Osteoblast (primary cell): Measurements from ENCODE around the gene TPO. TPM values are rescaled to one million over a fixed set of nuclear protein-coding genes. Genes with fewer than 3 reads are reported as not detected.
"Not testable (repeated sequence)": the region's sequence is repeated elsewhere in the genome, so short reads cannot be mapped to it uniquely, and the experiment has no call there.

Source experiments
- DNase-seq: peaks from one replicate; pipeline ENCODE4 v3.0.0; 2011; ENCODE audit warnings: low spot score, mixed read lengths; ENCODE audit not compliant: insufficient read length; ENCODE audit errors: missing footprints
- H2AFZ ChIP-seq: 2 replicates; pipeline ENCODE4 v1.6.0; 2011; ENCODE audit warnings: mild to moderate bottlenecking, low read length
- H3K27ac ChIP-seq: 2 replicates; pipeline ENCODE4 v1.5.1; 2011; ENCODE audit warnings: mild to moderate bottlenecking, low read depth, low read length, moderate library complexity
- H3K27me3 ChIP-seq: 2 replicates; pipeline ENCODE4 v1.6.0; 2012; ENCODE audit warnings: mild to moderate bottlenecking, control low read depth, inconsistent platforms, low read length, moderate library complexity; ENCODE audit not compliant: insufficient read depth
- H3K36me3 ChIP-seq: 2 replicates; pipeline ENCODE4 v1.5.1; 2011; ENCODE audit warnings: mild to moderate bottlenecking, low read length, control low read depth, moderate library complexity; ENCODE audit not compliant: insufficient read depth
- H3K4me1 ChIP-seq: 2 replicates; pipeline ENCODE4 v1.5.1; 2011; ENCODE audit warnings: mild to moderate bottlenecking, low read length, control low read depth, moderate library complexity; ENCODE audit not compliant: insufficient read depth
- H3K4me2 ChIP-seq: 2 replicates; pipeline ENCODE4 v1.6.0; 2011; ENCODE audit warnings: mild to moderate bottlenecking, low read length; ENCODE audit not compliant: insufficient read depth
- H3K4me3 ChIP-seq: fragments of 200-600 bp; sonication (generic); 3 replicates; pipeline ENCODE4 v1.5.1; 2012; ENCODE audit warnings: mild to moderate bottlenecking, low read length, inconsistent platforms; ENCODE audit not compliant: insufficient read depth
- H3K79me2 ChIP-seq: 2 replicates; pipeline ENCODE4 v1.6.0; 2012; ENCODE audit warnings: mild to moderate bottlenecking, low read length, control low read depth, inconsistent platforms; ENCODE audit not compliant: insufficient read depth
- H3K9me3 ChIP-seq: 2 replicates; pipeline ENCODE4 v1.5.1; 2011; ENCODE audit warnings: low read depth, low read length, control low read depth
- H4K20me1 ChIP-seq: 2 replicates; pipeline ENCODE4 v1.6.0; 2012; ENCODE audit warnings: mild to moderate bottlenecking, low read length, control low read depth; ENCODE audit not compliant: insufficient read depth
- total RNA-seq: library from RNA; depleted of rRNA; stranded (reverse); fragments of >200 nt; gene quantifications from 2 replicates; pipeline ENCODE4 v1.2.3, GENCODE V29; 2012
- TF ChIP-seq, protein P1 (sequence below): IDR thresholded peaks from 2 replicates; pipeline ENCODE4 v1.5.1; 2011; ENCODE audit warnings: mild to moderate bottlenecking, low read depth, low read length, moderate library complexity; ENCODE audit errors: extremely low read depth

TPO gene
- total RNA-seq, 1 donor, result not detected

DNA sequence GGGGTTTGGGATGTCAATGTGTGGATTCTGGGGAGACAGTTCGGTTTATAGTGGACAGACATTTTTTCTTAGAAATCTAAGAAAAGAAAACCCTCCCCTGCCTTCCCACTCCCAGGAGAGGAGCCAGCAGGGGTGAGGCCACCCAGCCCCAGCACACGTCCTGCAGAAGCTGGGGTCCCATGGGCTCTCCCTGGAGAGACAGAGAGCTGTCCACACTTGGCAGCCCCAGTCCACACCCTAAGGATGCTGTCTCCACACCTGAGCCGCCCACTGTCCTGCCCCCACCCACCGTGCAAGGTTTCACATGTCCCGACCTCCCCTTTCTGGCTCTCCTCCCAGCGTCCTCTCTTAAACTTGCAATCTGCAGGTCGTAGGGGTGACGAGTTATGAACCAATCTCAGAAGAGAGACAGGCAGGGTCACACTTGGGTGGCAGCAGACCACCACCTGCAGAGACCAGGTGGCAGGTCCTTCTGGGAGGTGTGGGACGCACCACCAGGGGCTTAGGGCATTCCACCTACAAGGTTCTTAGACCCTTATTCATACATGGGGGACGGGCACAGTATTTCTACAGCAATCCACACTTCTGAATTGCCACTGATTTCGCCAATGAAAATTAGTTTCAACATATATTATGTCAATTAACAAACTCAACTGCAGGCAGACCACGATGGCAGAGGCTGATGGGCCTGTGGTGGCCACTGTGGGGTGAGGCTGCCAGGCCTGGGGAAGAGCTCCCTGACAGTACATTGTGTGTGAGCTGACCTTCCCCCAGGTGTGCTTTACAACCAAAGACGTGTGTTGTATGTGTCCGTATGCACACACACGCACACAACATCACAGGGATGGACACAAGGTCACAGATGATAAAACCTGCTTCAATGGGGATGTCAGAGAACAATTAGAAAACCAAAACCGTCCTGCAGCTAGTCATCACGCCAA is 158.5 kb downstream of the TPO start:
- H3K27me3 ChIP-seq, result peaks cover 3% of the 10 kb centered on the region
- H2AFZ ChIP-seq, result no peak overlapping the region
- peak overlapping the region; percentile 20 for H3K27ac ChIP-seq
- peak overlapping the region; percentile 71 for H3K4me2 ChIP-seq
- H3K9me3 ChIP-seq, result no peaks in the 10 kb centered on the region
- no peaks in the 10 kb centered on the region for H3K36me3 ChIP-seq
- no peak for DNase-seq
- no peaks in the 10 kb centered on the region for H3K79me2 ChIP-seq
- peak overlapping the region; percentile 35 for H3K4me3 ChIP-seq
- TF ChIP-seq, protein P1, sequence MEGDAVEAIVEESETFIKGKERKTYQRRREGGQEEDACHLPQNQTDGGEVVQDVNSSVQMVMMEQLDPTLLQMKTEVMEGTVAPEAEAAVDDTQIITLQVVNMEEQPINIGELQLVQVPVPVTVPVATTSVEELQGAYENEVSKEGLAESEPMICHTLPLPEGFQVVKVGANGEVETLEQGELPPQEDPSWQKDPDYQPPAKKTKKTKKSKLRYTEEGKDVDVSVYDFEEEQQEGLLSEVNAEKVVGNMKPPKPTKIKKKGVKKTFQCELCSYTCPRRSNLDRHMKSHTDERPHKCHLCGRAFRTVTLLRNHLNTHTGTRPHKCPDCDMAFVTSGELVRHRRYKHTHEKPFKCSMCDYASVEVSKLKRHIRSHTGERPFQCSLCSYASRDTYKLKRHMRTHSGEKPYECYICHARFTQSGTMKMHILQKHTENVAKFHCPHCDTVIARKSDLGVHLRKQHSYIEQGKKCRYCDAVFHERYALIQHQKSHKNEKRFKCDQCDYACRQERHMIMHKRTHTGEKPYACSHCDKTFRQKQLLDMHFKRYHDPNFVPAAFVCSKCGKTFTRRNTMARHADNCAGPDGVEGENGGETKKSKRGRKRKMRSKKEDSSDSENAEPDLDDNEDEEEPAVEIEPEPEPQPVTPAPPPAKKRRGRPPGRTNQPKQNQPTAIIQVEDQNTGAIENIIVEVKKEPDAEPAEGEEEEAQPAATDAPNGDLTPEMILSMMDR, result no peak
- H4K20me1 ChIP-seq, result no peaks in the 10 kb centered on the region
- peaks cover 17% of the 10 kb centered on the region for H3K4me1 ChIP-seq

DNA sequence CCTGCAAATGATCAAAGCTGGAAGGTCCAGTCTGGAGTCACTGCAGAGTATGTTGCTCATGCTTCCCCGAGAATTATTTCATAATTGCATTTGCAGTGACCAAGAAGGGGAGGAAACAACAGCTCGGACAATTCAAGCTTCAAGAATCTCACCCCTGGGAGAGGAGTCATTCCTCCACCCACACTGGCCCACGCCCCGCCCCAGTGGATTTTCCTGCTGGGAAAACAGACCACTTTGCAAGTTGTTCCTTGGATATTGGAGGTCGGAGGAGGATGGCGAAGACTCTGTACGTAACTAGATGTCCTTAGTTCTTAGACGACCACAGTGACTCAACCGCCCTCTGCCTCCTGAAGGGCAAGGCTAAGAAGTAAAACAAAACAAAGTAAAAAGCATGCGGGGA is 159.4 kb downstream of the TPO start:
- Histone ChIP-seq H2AFZ (peak overlapping the region; percentile 73), H3K4me3 (peak overlapping the region; percentile 40), H3K9me3 (no peaks in the 10 kb centered on the region), H3K4me2 (peak overlapping the region; percentile 71), H3K36me3 (no peaks in the 10 kb centered on the region), H3K27ac (peak overlapping the region; percentile 43), H3K27me3 (no peaks in the 10 kb centered on the region), H4K20me1 (no peaks in the 10 kb centered on the region), H3K79me2 (no peaks in the 10 kb centered on the region), H3K4me1 (peaks cover 17% of the 10 kb centered on the region)
- DNase-seq, result peak; percentile 99
- TF ChIP-seq, protein P1, result no peak

DNA sequence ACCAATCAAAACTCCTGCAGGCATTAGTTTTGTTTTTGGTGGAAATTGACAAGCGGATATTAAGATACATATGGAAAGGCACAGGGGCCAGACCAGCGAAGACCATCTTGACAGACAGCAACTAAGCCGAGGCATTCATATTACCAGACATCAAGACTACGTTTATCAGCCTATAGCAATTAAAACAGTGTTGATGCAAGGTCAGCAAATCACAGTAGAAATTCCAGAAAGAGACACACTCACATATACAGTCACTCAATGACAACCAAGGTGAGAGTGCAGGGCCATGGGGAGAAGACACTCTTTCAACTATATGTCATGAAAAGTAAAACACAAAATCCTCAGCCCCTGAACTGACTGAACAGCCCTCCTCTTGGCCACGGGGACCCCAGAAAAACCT is 164.6 kb downstream of the TPO start:
- Histone ChIP-seq H4K20me1 (no peaks in the 10 kb centered on the region), H3K36me3 (no peaks in the 10 kb centered on the region), H3K27ac (no peak overlapping the region), H3K4me3 (no peak overlapping the region), H3K4me2 (no peak overlapping the region), H3K4me1 (peaks cover 13% of the 10 kb centered on the region), H2AFZ (no peak overlapping the region), H3K9me3 (no peaks in the 10 kb centered on the region), H3K79me2 (no peaks in the 10 kb centered on the region), H3K27me3 (no peaks in the 10 kb centered on the region)
- TF ChIP-seq, protein P1, result no peak
- no peak for DNase-seq

GRCh38 chr2:1581257-1581964 is 168.1 kb downstream of the TPO start:
- H3K79me2 ChIP-seq, H3K4me2 ChIP-seq, DNase-seq, H3K4me1 ChIP-seq, H2AFZ ChIP-seq, H4K20me1 ChIP-seq, H3K36me3 ChIP-seq, H3K27ac ChIP-seq, H3K9me3 ChIP-seq, H3K4me3 ChIP-seq, H3K27me3 ChIP-seq: not testable (repeated sequence)
